Measurements from ENCODE around the gene CALB2. TPM values are rescaled to one million over a fixed set of nuclear protein-coding genes. Genes with fewer than 3 reads are reported as not detected.

CALB2 gene
- polyA plus RNA-seq, 1 experiment = 2.9 TPM

GRCh38 chr16:71380831-71381230 is 22.3 kb downstream of the CALB2 start:
- Histone ChIP-seq H3K9me3 (ENCODE audit: control insufficient read depth, insufficient read depth, low read length) (no peaks in the 10 kb centered on the region), H3K4me3 (ENCODE audit: low read depth, low read length) (no peak overlapping the region), H3K27me3 (ENCODE audit: control insufficient read depth, insufficient read depth, low read length) (no peaks in the 10 kb centered on the region), H3K27ac (ENCODE audit: low read depth, low read length) (no peak overlapping the region)
- CTCF ChIA-PET = no interaction called here
- DNase-seq (ENCODE audit: low read depth, low spot score) = no peak
- POLR2A ChIA-PET = no interaction called here
- no peak for TF ChIP-seq CTCF (IDR thresholded peaks at IDR 0.05; ENCODE audit: low read depth, low read length)

GRCh38 chr16:71383054-71383773 is 24.7 kb downstream of the CALB2 start:
- Histone ChIP-seq H3K27ac (ENCODE audit: low read depth, low read length) (no peak overlapping the region), H3K9me3 (ENCODE audit: control insufficient read depth, insufficient read depth, low read length) (no peaks in the 10 kb centered on the region), H3K27me3 (ENCODE audit: control insufficient read depth, insufficient read depth, low read length) (no peaks in the 10 kb centered on the region), H3K4me3 (ENCODE audit: low read depth, low read length) (no peak overlapping the region)
- no peak for DNase-seq (ENCODE audit: low read depth, low spot score)
- POLR2A ChIA-PET = no interaction called here
- TF ChIP-seq CTCF (IDR thresholded peaks at IDR 0.05; ENCODE audit: low read depth, low read length) = no peak
- CTCF ChIA-PET = interaction anchor here (0.8 to 2.2 kb wide), 3 partner anchors 24 to 227 kb away, joined by 3 to 8 read pairs (median 3); partner anchors contain the start of gene CALB2

- H3K9me3 ChIP-seq (ENCODE audit: control insufficient read depth, insufficient read depth, low read length) = no peaks in the 10 kb centered on the region
- H3K4me3 ChIP-seq (ENCODE audit: low read depth, low read length) = no peak overlapping the region
- POLR2A ChIA-PET = no interaction called here
- H3K27ac ChIP-seq (ENCODE audit: low read depth, low read length) = no peak overlapping the region
- H3K27me3 ChIP-seq (ENCODE audit: control insufficient read depth, insufficient read depth, low read length) = no peaks in the 10 kb centered on the region
- CTCF ChIA-PET = interaction anchor here (2.2 kb wide), 1 partner anchor 29 kb away, joined by 8 read pairs; no protein-coding TSS in a partner anchor
- TF ChIP-seq CTCF (IDR thresholded peaks at IDR 0.05; ENCODE audit: low read depth, low read length) = no peak
- no peak for DNase-seq (ENCODE audit: low read depth, low spot score)
These were observed 25.7 kb downstream of the CALB2 start for GRCh38 chr16:71384073-71384724.

GRCh38 chr16:71387045-71387871 is 28.7 kb downstream of the CALB2 start:
- ChIA-PET CTCF (interaction anchor here (1.1 to 1.3 kb wide), 3 partner anchors 26 to 113 kb away, joined by 3 to 4 read pairs (median 3); no protein-coding TSS in a partner anchor), POLR2A (no interaction called here)
- no peak for TF ChIP-seq CTCF (IDR thresholded peaks at IDR 0.05; ENCODE audit: low read depth, low read length)
- DNase-seq (ENCODE audit: low read depth, low spot score) = no peak
- no peaks in the 10 kb centered on the region for H3K9me3 ChIP-seq (ENCODE audit: control insufficient read depth, insufficient read depth, low read length)
- no peak overlapping the region for H3K27ac ChIP-seq (ENCODE audit: low read depth, low read length)
- H3K4me3 ChIP-seq (ENCODE audit: low read depth, low read length) = no peak overlapping the region
- H3K27me3 ChIP-seq (ENCODE audit: control insufficient read depth, insufficient read depth, low read length) = no peaks in the 10 kb centered on the region
